ENCODE measurements around the gene SGPP2. TPM values are rescaled to one million over a fixed set of nuclear protein-coding genes. Genes with fewer than 3 reads are reported as not detected.

The SGPP2 gene
- total and polyA plus RNA-seq, 5 donors = 1.8 to 12.8 (median 4.7) TPM

DNA sequence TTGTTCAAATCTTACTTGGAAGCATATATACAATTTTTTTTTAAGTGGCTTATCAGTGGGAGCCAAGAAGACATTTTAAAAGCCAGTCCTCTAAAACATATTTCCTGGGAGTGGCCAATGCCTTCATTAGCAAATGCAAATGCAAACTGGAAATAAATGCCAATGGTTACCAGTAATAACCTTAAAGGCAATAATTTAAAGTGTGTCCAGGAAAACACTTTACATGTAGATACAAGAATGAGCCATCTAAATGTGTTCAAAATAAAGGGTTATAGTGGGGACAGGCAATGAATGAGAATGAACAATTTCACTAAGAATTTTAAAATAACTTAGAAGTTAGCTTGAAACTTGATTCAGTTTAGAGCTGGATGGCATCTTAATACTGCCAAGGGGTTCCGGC is 167.3 kb downstream of the SGPP2 start:
- WGBS = 94% methylated on average over 1 of the region's 1 CpG
- intact Hi-C loops (cut with DNase I) = no loop called here
- no peak for ATAC-seq
- Histone ChIP-seq H3K27ac (ENCODE audit: low read length) (no peak overlapping the region), H3K27me3 (ENCODE audit: control insufficient read depth, insufficient read depth) (no peaks in the 10 kb centered on the region), H3K4me1 (ENCODE audit: control insufficient read depth, insufficient read depth, low read length) (no peaks in the 10 kb centered on the region), H3K4me3 (ENCODE audit: low read length) (no peak overlapping the region), H3K9me3 (ENCODE audit: control insufficient read depth, low read length) (no peaks in the 10 kb centered on the region)
- DNase-seq = no peak

DNA sequence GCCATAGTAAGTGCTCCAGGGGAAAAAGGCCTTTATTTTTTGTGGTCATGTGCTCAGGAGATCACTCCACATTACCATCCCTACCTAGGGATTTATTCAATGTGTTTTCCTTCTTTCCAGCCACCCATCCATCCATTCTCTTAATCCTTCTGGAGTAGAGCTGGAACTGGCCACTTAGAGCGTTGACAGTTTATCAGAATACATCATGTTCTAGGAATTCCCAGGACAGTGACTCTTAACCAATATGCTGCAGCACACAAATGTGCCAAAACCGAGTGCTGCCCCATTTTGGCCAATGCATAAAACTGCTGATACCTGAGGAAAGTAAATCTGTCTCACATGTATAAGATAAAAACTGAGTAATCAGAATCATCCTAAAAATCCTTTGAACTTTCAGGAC is 167.8 kb downstream of the SGPP2 start:
- no peak overlapping the region for H3K4me3 ChIP-seq (ENCODE audit: low read length)
- peak in 1 of 2 donors; percentile 80 for ATAC-seq
- H3K4me1 ChIP-seq (ENCODE audit: control insufficient read depth, insufficient read depth, low read length) = no peaks in the 10 kb centered on the region
- no peaks in the 10 kb centered on the region for H3K9me3 ChIP-seq (ENCODE audit: control insufficient read depth, low read length)
- DNase-seq = peak in 1 of 3 donors; percentile 34
- no peak overlapping the region for H3K27ac ChIP-seq (ENCODE audit: low read length)
- 36% methylated on average over 2 of the region's 2 CpGs for WGBS
- H3K27me3 ChIP-seq (ENCODE audit: control insufficient read depth, insufficient read depth) = no peaks in the 10 kb centered on the region
- intact Hi-C loops (cut with DNase I) = no loop called here

DNA sequence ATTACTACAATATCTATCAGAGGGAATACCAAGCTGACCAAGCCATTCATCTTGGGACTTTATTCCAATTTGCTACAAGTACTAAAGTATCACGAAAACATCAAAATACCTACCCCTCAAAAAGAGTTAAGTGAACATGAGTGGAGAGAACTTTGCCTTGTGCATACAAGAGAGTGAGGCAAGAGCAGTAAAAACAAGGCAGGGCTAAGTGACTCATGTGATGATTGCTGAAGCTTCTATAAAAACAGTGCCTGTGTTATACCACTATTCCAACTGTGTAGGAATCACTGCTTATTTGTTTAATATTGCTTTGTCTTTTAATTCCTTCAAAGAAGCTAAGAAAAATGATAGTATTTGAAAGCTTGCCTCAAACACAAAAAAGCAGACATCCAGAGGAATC is 170.3 kb downstream of the SGPP2 start:
- Histone ChIP-seq H3K27ac (ENCODE audit: low read length) (no peak overlapping the region), H3K9me3 (ENCODE audit: control insufficient read depth, low read length) (no peaks in the 10 kb centered on the region), H3K27me3 (ENCODE audit: control insufficient read depth, insufficient read depth) (no peaks in the 10 kb centered on the region), H3K4me1 (ENCODE audit: control insufficient read depth, insufficient read depth, low read length) (no peaks in the 10 kb centered on the region), H3K4me3 (ENCODE audit: low read length) (no peak overlapping the region)
- intact Hi-C loops (cut with DNase I) = no loop called here
- DNase-seq = no peak
- WGBS = 97% methylated on average over 1 of the region's 1 CpG
- ATAC-seq = peak in 1 of 2 donors; percentile 51

DNA sequence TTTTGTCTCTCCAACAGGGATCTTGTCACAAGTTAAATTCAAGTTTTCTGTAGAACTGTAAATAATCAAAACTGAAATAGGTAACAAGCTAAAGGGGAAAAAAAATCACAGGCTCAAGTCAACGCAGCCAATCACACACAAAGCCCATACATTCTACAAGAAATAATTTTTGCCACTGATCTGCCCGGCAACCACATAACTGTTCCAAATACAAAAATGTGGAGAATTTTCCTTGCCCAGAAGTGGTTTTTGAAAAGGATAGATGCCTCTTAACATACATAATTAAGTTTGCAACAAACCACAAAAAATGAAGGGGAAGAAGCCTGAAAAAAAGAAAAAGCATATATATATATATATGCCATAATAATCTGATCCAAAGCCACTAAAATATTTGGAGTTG is 171.2 kb downstream of the SGPP2 start:
- 96% methylated on average over 2 of the region's 2 CpGs for WGBS
- no peaks in the 10 kb centered on the region for H3K4me1 ChIP-seq (ENCODE audit: control insufficient read depth, insufficient read depth, low read length)
- DNase-seq = no peak
- no peak for ATAC-seq
- no peaks in the 10 kb centered on the region for H3K27me3 ChIP-seq (ENCODE audit: control insufficient read depth, insufficient read depth)
- intact Hi-C loops (cut with DNase I) = no loop called here
- H3K4me3 ChIP-seq (ENCODE audit: low read length) = no peak overlapping the region
- H3K27ac ChIP-seq (ENCODE audit: low read length) = no peak overlapping the region
- no peaks in the 10 kb centered on the region for H3K9me3 ChIP-seq (ENCODE audit: control insufficient read depth, low read length)

DNA sequence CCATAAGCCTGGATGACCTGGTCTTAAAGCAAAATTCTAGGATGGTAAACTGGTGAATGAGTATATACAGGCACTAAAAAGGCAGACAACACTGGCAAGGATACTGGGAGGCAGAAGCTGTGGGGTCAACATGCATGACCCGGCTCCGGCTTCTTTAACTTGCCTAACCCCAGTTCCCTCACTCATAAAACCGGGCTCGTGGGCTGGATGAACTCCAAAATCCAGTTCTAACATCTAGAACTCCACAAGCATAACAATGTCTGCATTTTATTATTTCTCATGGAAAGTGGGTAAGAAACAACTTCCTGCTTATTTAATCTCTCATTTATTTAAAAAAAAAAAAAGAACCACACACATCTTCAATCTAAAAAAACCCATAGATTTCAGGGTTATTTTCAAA is 174.3 kb downstream of the SGPP2 start:
- no peak for ATAC-seq
- intact Hi-C loops (cut with DNase I) = no loop called here
- Histone ChIP-seq H3K27me3 (ENCODE audit: control insufficient read depth, insufficient read depth) (no peaks in the 10 kb centered on the region), H3K27ac (ENCODE audit: low read length) (no peak overlapping the region), H3K9me3 (ENCODE audit: control insufficient read depth, low read length) (no peaks in the 10 kb centered on the region), H3K4me1 (ENCODE audit: control insufficient read depth, insufficient read depth, low read length) (no peaks in the 10 kb centered on the region), H3K4me3 (ENCODE audit: low read length) (no peak overlapping the region)
- DNase-seq = no peak
- WGBS = 73% methylated on average over 4 of the region's 4 CpGs

DNA sequence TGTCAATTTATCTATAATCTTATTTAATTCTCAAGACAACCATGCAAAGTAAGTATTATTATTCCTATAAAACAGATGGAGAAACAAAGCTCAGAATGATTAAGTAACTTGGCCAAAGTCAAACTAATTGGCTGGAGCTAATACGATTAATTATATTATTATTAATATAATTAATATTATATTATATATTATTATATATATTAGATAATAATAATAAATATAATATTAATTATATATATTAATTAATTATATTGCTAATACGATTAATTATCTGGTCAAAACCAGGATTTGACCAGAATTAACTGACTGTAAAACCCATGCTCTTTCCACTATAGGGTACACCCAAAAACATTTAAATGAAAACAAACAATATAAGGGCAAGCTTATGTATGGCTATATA is 179.2 kb downstream of the SGPP2 start:
- no peak overlapping the region for H3K4me3 ChIP-seq (ENCODE audit: low read length)
- DNase-seq (no peak), ATAC-seq (no peak)
- no peaks in the 10 kb centered on the region for H3K4me1 ChIP-seq (ENCODE audit: control insufficient read depth, insufficient read depth, low read length)
- H3K27me3 ChIP-seq (ENCODE audit: control insufficient read depth, insufficient read depth) = no peaks in the 10 kb centered on the region
- H3K9me3 ChIP-seq (ENCODE audit: control insufficient read depth, low read length) = no peaks in the 10 kb centered on the region
- no peak overlapping the region for H3K27ac ChIP-seq (ENCODE audit: low read length)
- intact Hi-C loops (cut with DNase I) = loop anchor here in 2 of 4 donors (10.0 kb wide), 2 partner anchors 279 to 289 kb away; a partner anchor contains a TSS
- WGBS = 95% methylated on average over 2 of the region's 2 CpGs

DNA sequence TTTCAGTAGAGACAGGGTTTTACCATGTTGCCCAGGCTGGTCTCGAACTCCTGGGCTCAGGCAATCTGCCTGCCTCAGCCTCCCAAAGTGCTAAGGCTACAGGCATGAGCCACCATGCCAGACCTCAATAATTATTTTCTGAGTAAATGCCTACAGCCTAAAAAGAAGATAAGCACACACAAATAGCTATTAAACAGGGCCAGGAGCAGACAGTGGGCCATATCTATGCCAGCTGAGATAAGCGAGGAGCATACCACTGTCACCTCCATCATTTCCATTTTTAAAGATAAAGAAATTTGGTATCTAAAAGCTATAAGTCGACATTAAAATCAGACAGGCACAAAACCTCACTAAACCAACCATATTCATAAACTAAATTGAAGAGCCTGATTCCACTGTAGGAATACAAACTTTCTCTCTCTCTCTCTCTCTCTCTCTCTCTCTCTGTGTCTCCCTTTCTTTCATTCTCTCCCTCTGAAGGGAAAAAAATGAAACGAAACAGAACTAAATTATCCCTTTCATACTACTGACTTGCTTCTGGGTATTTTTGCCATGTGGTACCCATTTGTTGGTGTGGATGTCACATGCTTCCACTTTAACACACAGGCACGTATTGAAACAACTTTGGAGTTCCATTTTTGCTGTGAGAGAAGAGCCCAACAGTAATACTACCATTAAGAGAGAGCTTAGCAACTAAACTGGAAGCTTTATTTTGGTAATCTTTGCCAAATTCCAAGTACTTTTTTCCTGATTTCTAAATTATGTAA is 180.6 kb downstream of the SGPP2 start:
- ATAC-seq (no peak), DNase-seq (no peak)
- Histone ChIP-seq H3K27ac (ENCODE audit: low read length) (no peak overlapping the region), H3K27me3 (ENCODE audit: control insufficient read depth, insufficient read depth) (no peaks in the 10 kb centered on the region), H3K9me3 (ENCODE audit: control insufficient read depth, low read length) (no peaks in the 10 kb centered on the region), H3K4me1 (ENCODE audit: control insufficient read depth, insufficient read depth, low read length) (no peaks in the 10 kb centered on the region), H3K4me3 (ENCODE audit: low read length) (no peak overlapping the region)
- 65% methylated on average over 5 of the region's 5 CpGs for WGBS
- intact Hi-C loops (cut with DNase I) = loop anchor here in 2 of 4 donors (10.0 kb wide), 2 partner anchors 280 to 290 kb away; a partner anchor contains a TSS

DNA sequence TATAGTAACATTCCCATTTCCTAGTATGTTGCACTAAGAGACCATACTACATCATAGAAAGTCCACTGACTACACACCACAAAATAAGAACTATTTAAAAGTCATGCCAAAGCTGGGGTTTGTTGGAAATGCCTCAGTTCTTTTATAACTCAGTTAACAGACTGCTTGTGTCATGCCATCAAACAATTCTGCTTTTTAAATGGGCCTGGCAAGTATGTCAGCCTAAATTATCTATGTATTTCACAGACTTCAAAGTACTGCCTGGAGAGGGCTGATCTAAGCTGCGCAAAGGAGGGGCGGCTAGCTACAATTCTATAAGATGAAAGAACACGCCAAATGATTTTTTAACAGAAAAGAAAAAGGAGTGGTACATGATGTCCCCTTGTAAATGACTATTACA is 182.0 kb downstream of the SGPP2 start:
- intact Hi-C loops (cut with DNase I) = loop anchor here in 2 of 4 donors (10.0 kb wide), 2 partner anchors 282 to 292 kb away; a partner anchor contains a TSS
- no peaks in the 10 kb centered on the region for H3K4me1 ChIP-seq (ENCODE audit: control insufficient read depth, insufficient read depth, low read length)
- no peak for DNase-seq
- no peak overlapping the region for H3K4me3 ChIP-seq (ENCODE audit: low read length)
- no peaks in the 10 kb centered on the region for H3K27me3 ChIP-seq (ENCODE audit: control insufficient read depth, insufficient read depth)
- no peaks in the 10 kb centered on the region for H3K9me3 ChIP-seq (ENCODE audit: control insufficient read depth, low read length)
- WGBS = 96% methylated on average over 3 of the region's 3 CpGs
- H3K27ac ChIP-seq (ENCODE audit: low read length) = no peak overlapping the region
- ATAC-seq = no peak

DNA sequence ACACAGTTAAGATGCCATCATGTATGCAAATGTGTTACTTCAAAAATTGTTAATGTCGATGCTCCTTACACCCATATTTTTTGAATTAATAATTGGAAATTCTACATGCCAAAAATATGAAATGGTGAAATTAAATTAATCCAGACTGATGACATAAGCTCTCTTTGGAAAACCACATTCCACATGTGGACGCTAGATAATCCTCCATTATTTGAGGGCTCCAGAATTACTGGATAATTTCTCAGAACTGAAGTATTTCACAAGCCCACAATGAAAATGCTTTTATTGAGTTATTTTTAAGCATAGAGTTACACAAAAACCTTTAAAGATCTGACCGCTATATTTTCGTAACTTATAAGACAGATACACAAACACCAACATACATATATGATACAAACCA is 183.7 kb downstream of the SGPP2 start:
- H3K27ac ChIP-seq (ENCODE audit: low read length) = no peak overlapping the region
- intact Hi-C loops (cut with DNase I) = loop anchor here in 2 of 4 donors (10.0 kb wide), 2 partner anchors 283 to 293 kb away; a partner anchor contains a TSS
- ATAC-seq (no peak), DNase-seq (no peak)
- H3K27me3 ChIP-seq (ENCODE audit: control insufficient read depth, insufficient read depth) = no peaks in the 10 kb centered on the region
- H3K9me3 ChIP-seq (ENCODE audit: control insufficient read depth, low read length) = no peaks in the 10 kb centered on the region
- no peaks in the 10 kb centered on the region for H3K4me1 ChIP-seq (ENCODE audit: control insufficient read depth, insufficient read depth, low read length)
- H3K4me3 ChIP-seq (ENCODE audit: low read length) = no peak overlapping the region
- WGBS = 88% methylated on average over 4 of the region's 4 CpGs

DNA sequence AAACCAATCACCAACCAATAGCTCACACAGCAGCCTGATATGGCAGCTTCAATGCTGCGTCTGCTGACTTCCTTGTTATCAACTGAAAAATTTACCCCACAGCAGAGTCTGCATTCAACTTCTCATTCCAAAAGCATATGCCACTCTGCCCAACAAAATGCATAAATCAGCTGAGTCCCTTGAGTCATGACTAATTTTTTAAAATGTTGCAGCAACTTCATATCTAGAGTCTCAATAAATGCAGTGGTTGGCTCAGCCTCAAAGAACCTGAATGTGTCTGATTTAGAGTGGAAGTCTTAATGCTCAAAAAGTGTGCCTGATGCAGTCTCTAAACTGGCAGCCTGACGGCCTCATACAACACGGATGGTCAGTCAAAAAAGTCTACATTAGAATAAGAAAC is 185.0 kb downstream of the SGPP2 start:
- H3K9me3 ChIP-seq (ENCODE audit: control insufficient read depth, low read length) = no peaks in the 10 kb centered on the region
- 85% methylated on average over 3 of the region's 3 CpGs for WGBS
- H3K4me1 ChIP-seq (ENCODE audit: control insufficient read depth, insufficient read depth, low read length) = no peaks in the 10 kb centered on the region
- no peak for DNase-seq
- no peak overlapping the region for H3K27ac ChIP-seq (ENCODE audit: low read length)
- no peak for ATAC-seq
- no peak overlapping the region for H3K4me3 ChIP-seq (ENCODE audit: low read length)
- H3K27me3 ChIP-seq (ENCODE audit: control insufficient read depth, insufficient read depth) = no peaks in the 10 kb centered on the region
- intact Hi-C loops (cut with DNase I) = loop anchor here in 2 of 4 donors (10.0 kb wide), 2 partner anchors 285 to 295 kb away; a partner anchor contains a TSS
